GM11168 (cell line): Measurements from ENCODE around the gene DOP1A.
"Not testable (repeated sequence)": the region's sequence is repeated elsewhere in the genome, so short reads cannot be mapped to it uniquely, and the experiment has no call there.

Experiments used
- in situ Hi-C: fragments of 300-500 bp; cut with MboI; formaldehyde crosslinking; loops from one replicate; pipeline ENCODE4 v1.12.0; 2022; ENCODE audit warnings: low sequenced_read_pairs; ENCODE audit not compliant: unreplicated experiment

The DOP1A gene

DNA sequence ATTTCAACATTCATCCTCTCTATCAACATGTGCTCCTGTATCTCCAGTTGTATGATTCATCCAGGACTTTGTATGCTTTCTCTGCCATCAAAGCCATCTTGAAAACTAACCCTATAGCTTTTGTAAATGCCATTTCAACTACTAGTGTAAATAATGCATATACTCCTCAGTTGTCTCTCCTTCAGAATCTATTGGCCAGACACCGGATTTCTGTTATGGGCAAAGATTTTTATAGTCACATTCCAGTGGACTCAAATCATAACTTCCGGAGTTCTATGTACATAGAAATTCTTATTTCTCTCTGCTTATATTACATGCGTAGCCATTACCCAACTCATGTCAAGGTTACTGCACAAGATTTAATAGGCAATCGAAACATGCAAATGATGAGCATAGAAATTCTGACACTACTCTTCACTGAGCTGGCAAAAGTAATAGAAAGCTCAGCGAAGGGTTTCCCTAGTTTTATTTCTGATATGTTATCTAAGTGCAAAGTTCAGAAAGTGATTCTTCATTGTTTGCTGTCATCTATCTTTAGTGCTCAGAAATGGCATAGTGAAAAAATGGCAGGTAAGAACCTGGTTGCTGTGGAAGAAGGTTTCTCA is 70.7 kb downstream of the DOP1A start:
- in situ Hi-C loops, result no loop called here

DNA sequence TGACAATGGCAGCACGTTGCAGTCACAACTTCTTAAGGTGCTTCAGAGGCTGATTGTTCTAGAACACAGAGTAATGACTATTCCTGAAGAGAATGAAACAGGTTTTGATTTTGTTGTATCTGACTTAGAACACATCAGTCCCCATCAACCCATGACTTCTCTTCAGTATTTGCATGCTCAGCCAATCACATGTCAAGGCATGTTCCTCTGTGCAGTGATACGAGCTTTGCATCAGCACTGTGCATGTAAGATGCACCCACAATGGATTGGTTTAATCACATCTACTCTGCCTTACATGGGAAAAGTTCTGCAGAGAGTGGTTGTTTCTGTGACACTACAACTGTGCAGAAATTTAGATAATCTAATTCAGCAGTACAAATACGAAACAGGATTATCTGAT is 71.3 kb downstream of the DOP1A start:
- in situ Hi-C loops, result no loop called here

DNA sequence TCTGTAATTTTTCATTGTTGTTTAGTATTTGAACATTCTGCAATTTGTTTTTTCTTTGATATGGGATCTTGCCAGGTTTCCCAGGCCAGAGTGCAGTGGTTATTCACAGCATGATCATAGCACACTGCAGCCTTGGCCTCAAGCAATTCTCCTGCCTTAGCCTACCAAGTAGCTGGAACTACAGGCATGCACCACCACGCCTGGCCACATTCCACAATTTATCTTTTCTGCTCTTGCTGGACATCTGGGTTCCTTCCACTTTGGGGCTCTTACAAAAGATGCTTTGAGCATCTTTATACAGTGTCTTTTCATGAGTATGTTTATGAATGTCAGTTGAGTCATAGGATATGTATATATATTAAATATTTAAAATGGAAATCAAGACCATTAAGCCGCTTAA is 83.6 kb downstream of the DOP1A start:
- in situ Hi-C loops, result no loop called here

DNA sequence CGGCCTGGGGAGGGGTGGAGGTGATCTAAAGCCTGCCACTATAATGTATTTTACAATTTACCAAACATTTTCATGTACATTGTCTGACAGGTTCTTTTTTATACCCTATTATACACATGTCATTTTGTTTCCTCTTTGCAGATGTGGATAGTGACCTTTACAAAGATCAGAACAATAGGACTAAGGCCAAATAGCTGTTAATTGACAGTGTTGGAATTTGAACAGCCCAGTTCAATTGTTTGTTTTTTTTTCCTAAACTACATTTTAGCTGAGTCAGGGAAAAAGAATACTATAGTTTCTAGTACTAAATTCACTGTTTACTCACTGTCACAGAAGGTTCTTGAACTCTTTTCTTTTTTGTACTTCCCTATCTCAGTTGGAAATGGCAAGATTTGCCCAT is 85.4 kb downstream of the DOP1A start:
- in situ Hi-C loops, result no loop called here

DNA sequence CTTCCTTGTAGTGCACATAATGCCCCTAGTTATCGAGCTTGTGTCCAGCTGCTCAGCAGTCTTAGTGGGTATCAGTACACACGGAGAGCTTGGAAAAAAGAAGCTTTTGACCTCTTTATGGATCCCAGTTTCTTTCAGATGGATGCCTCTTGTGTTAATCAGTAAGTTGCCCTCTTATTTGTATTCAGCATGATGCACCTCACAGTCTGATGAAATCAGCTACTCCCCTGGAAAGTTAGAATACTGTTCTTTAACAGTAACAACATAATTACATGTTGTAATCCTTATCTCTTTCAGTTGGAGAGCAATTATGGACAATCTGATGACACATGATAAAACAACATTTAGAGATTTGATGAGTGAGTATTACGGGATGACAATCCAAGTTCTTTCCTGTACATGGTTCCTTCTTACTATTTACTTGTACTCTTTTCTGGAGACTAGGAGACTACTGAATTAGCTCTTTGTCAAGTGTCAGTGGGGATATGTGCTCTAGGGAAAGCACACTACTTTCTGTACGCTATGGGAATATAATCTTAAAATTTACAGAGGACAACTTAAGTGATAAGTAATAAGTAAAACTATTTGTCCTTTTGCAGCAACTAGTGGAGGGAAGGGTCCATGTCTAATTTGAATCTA is 86.5 kb downstream of the DOP1A start:
- in situ Hi-C loops, result no loop called here

DNA sequence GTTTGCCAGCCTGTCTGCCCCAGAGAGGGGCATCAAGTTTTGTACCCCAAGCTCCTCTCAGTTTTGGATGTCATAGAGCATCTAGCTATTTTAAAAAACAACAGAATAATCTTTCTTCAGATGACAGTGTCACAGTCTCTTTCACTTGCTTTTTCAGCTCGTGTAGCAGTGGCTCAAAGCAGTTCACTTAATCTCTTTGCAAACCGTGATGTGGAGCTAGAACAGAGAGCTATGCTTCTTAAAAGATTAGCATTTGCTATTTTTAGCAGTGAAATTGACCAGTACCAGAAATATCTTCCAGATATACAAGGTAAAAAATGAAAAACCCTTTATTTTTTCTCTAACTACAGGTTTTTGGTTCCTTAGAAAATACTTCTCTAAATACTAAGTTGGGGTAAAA is 88.3 kb downstream of the DOP1A start:
- in situ Hi-C loops, result no loop called here

DNA sequence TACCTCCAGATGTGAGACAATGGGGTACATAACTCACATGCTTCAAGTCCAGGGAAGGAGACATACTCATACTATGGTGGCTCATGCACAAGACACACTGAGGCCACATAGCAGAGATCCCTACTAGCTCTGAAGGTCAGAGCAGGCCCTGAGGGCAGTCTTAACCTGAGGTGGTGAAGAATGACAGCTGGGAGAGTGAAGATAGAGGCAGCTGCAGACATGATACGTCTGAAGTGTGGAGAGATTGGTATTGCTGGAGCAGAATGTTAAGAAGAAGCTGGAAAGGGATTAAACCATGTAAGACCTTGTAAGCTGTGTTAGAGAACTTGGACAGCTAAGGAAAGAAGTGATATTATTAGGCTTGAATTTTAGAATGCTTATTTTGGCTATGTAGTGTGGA is 92.7 kb downstream of the DOP1A start:
- in situ Hi-C loops, result no loop called here

DNA sequence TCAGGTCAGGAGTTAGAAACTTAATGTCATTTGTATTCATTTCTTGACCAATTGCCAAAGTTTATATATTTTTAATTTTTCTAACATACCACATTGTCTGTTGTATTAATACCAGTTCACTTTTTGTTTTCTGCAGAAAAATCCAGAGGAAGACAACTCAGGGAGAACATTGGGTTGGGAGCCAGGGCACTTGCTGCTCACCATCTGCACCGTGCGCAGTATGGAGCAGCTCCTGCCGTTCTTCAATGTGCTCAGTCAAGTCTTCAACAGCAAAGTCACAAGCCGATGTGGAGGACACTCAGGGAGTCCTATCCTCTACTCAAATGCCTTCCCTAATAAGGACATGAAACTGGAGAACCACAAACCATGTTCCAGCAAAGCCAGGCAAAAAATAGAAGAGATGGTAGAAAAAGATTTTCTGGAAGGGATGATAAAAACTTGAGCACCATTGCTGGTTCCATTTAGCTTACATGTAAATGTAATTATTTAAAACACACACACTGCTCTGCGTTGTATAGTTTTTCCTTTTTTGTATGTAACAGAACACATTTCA is 100.3 kb downstream of the DOP1A start:
- in situ Hi-C loops, result no loop called here

DNA sequence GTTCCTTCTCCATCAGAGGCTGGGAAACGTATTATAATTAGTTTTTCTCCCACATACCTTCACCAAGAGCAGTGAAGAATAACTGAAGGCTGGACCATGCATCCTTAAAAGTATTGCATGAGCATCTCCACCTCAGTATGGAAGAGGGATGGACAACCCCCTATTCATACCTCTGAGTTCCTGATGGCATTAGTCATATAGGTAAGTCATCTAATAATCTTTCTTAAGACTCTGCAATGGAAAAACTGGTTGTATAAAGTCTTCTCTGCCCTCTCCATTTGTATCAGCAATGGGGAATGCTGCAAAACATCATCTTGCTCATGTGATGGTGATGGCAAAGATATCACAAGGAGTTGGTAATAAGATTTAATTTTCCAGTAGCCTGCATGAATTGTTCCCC is 101.1 kb downstream of the DOP1A start:
- in situ Hi-C loops, result no loop called here

DNA sequence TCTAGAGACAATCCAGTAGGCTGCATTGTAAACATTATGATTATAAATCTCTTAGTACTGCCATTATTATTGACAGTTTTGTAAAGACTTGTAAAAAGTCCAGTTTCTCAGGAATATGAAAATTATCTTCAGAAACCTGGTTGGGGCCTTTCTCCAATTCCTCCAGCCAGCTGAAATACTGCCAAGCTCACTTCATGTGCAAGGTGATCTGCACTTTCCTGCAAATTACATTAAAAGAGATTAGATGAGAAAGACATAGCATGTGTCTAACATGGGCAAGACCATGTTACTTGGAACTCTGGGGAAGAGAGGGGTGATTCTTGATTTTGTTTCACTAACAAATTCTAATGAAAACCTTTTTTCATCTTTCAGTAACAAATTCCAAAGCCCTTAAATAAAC is 101.6 kb downstream of the DOP1A start:
- in situ Hi-C loops, result no loop called here

DNA sequence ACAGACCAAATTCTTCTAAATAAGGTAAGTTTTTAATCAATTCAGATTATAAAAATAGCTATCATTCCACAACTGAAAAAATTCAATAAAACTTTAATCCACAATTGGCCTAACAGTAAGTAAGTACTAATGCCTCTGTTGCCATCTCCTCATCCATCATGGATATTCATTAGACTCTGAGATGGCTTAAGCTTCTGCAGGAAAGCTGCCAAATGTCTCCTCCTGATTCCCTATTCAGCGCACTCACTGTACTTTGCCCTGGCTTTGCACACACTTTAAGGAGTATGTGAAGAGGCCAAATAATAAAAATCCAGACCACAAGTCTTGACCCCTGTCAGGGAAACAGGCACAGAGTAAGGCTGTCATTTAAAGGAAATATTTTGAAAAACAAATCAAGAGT is 102.0 kb downstream of the DOP1A start:
- in situ Hi-C loops, result no loop called here

DNA sequence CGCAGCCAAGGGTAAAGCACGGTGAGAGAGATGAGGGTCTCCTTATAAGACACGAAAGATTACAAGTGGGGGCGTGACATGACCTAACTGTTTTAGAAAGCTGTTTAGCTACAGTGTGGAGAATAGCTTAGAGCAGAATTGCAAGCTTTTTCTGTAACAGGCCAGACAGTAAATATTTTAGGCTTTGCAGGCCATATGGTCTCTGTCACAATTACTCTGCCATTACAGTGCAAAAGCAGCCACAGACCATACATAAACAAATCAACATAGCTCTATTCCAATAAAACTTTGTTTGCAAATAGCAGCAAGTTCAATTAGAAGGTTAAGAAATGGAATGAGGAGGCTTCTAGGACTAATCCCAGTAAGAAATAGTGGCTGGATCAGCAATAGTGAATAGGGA is 108.8 kb downstream of the DOP1A start:
- in situ Hi-C loops, result no loop called here

DNA sequence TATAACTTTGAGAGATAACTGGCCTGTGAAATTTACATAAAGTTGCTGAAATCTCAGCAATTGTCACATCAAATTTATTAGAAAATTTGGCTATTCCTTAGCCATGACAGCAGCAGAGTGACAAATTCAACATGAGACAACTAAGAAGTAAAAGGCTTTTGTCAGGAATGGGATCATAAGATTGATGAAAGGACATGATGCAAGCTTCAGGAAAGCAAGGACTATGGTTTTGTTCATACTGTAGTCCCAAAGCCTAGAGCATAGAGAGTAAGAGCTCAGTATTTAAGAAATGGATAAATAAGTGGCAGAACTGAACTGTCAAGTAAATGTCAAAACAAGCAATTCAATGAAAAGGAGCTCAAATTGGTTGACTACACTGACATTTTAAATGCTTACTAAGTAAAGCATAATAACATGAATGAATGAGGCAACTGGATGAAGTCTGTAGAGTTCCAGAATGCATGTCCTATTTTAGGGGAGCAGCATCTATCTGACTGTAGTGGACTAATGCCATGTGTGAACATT is 113.0 kb downstream of the DOP1A start:
- in situ Hi-C loops, result no loop called here

DNA sequence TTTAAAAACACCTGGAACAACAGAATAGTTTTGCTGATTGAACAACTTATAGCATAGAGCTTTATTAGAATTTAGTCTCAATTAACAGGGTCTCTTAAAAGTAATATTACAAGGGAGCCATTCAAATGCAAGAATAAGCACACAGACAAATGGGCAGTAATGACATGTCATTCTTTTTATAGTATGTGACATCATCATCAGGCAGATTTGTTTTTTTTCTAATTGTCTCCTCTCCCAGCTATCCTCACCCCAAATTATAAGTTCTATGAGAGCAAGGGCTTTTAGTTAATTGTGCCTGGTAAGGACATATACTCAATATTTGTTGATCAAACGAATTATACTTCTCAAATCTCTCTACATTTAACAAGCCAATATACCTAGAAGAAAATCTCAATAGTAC is 114.6 kb downstream of the DOP1A start:
- in situ Hi-C loops, result no loop called here

DNA sequence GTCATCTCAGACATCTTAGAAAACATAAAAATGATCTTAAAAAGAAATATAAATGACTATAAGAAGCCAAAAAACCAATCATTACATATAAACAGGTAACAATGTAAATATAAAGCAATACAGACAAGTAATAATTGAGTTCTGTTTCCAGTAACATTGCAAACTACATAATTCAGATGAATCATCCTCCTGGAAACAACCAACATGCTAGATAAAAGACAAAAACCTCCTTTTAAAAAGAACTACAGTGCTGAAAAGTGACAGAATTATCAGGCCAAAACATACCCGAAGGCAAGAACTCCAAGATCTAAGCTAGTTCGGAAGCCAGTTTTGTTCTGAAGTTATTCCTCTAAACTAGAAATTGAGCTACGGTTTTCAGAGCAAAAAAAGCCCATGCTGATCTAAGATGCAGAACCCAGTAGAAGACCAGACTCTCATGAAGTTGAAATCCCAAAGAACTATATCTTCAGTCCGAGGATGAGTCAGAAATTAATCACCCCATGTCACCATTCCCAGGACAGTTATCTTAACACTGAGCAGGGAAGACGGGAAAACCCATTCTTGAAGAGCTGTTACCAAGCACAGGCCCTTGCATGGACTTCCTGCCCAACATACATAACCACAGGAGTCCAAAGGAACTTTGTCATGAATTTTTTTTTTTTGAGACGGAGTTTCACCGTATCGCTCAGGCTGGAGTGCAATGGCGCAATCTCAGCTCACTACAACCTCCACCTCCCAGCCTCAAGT is 115.8 kb downstream of the DOP1A start:
- in situ Hi-C loops, result no loop called here

DNA sequence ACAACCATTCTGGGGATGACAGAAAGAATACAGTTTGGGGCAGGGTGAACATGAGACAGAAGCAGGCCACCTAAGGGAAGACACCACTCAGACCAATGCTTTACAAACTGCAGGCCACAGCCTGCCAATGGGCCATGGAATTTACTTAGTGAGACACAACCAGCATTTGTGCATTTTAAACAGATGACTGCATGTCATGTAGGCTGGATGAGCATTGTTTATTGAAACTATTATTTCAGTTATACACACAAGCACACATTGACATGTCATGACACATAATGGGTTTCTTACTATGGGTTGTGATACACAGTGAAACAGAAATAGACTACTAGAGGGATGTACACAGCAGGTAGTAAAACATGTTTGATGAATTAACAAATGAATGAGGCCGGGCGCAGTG is 117.6 kb downstream of the DOP1A start:
- in situ Hi-C loops, result no loop called here

DNA sequence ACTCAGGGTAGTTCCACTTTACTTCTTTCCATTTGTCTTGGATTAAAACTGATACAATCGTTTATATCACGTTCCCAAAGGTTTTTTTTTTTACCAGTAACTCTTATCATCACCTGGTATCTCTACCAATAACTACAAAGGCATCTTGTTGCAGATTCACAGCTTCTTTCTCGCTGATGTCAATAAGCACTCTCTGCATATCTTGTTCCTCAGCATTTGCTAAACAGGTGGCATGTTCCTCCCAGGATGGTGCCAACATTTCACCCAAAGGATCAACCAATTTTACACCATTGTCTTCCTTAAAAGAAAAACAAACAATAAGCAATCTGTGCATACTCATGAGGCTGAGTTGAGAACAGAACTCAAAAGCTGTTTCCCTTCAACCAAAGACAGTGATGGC is 121.0 kb downstream of the DOP1A start:
- in situ Hi-C loops, result no loop called here

DNA sequence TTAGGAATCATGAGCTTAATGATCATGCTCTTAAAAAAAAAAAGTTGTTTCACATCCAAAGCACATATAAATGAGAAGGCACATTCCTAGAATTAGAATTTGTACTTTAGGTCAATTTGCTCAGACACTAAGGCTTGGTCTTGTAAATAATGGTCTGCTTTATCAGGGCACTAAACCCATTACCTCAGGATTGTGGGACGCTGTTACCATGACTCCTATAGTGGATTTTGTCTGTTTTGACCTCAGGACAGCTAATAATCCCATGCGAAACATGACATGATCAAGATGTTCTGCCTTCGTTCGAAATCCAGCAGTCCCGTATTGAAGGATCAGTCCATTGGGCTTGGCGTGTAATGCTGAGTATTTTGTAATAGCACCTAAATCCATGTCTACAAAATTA is 123.2 kb downstream of the DOP1A start:
- in situ Hi-C loops, result no loop called here

DNA sequence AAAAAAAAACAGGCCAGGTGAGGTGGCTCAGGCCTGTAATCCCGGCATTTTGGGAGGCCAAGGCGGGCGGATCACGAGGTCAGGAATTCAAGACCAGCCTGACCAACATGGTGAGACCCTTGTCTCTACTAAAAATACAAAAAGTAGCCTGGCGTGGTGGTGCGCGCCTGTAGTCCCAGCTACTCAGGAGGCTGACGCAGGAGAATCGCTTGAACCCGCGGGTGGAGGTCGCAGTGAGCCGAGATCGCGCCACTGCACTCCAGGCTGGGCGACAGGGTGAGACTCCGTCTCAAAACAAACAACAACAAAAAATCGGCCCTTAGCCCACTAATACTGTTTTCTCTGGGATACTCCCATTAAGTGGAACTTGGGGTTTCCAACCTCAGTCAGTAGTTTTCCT is 124.5 kb downstream of the DOP1A start:
- in situ Hi-C loops, result not testable (repeated sequence)

DNA sequence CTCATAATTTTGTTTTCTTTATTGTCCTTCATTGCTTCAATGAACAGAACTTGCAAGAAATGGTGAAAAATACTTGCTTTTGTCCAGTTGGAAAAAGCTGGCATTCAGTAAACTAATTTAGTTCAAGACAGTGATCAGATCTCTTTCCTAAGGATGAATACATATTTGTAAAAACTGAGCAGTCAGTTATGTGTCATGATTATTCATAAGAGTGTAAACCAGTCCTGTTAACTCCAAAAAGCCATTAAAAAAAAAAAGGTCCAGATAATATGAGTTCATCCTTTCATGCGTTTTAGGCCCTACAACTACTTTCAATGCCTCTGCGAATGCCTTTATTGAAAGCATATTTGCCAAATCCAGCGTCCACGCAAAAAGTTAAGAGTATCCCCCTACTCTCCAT is 125.0 kb downstream of the DOP1A start:
- in situ Hi-C loops, result no loop called here
